CD4-positive, alpha-beta T cell treated with Interleukin-4 for 1 hour (primary cell): ENCODE measurements around the gene TLL2.

Experiments used
- DNase-seq, 2 donors: peaks; one replicate each; pipeline ENCODE4 v3.0.0-alpha.2; 2020 to 2022

TLL2 gene

DNA sequence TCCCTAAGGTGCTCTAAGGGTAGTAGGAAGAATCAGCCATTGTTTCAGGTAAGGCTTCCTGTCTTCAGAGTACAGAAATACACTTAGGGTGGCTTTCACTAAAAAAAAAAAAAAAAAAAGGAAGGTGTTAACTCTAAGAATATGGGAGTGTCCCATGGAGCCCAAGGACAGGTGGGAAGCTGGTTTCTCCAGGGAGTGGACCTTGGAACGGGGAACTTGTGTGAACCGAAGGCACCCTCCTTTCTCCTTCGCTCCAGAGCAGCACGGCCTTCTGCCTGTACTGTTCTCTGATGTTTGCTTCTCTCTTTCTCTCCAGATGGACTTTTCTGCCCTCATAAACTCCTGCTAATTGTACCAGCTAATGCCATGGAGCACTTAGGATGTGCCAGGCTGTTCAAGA lies 161.1 kb downstream of the TLL2 start:
- DNase-seq = no peak

DNA sequence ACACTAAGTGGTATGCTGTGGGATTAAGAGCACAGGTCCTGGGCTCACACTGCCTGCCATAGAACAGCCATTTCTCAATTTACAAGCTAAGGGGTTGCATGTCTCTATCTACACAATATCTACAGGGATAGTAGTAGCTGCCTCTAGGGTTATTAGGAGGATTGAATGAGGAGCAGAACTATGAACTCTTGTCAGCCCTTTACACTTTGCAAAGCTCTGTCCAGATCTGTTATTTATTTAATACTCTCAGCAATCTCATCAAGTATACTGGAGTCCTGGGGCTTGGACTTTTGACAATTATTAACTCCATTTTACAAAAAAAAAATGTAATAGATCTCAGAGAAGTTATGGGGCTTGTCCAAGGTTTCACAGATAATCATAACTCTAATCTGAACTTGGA lies 161.7 kb downstream of the TLL2 start:
- no peak for DNase-seq

DNA sequence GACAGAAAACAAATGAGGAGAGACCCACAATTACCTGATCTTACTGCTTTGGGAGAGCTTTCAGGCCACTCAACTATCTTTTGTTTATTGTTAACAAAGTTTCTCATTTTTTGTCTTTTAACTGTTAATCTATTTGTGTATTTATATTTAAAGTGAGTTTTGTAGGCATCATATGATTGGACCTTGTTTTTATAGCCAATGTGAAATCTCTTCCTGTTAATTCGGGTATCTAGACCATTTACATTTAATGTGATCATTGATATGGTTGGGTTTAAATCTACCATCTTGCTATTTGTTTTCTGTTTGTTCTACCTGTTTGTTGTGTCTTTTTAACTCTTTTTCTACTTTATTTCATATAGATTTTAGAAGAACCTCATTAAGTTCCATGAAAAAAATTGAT lies 167.4 kb downstream of the TLL2 start:
- DNase-seq = no peak

DNA sequence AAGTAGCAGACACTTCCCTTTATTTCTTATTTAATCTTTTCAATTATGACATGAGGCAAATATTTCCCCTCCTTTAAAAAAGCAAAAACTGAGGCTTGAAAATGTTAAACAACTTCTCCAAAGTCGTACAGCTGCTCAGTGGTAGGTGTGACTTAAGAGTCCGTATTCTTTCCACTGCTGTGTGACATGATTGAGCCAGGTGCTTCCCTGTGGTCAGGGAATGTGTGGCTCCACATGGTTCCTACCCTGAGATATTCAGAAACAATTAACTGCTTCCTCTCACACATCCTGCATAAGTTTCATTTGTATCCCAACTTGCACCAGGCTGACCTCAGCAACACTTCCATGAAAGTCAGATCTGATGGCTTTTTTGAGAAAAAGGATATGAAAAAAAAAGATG lies 168.5 kb downstream of the TLL2 start:
- no peak for DNase-seq

DNA sequence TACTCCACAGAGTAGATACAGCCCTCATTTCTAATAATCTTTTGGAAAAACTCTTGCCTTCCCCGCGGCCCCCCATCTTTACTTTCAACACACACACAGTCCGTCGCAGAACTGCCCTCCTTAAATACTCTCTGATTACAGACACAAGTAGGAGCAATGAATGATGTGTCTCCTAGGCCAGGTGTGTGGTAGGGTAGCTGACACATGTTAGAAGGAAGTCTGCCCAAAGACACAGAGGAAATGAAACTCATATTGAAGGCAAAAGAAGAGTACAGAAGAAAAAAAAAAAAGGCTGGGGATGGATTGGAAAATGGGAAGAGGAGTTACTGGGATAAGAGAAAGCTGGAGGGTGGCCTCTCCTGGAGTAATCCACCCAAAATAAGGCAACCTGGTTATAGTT lies 169.5 kb downstream of the TLL2 start:
- no peak for DNase-seq

DNA sequence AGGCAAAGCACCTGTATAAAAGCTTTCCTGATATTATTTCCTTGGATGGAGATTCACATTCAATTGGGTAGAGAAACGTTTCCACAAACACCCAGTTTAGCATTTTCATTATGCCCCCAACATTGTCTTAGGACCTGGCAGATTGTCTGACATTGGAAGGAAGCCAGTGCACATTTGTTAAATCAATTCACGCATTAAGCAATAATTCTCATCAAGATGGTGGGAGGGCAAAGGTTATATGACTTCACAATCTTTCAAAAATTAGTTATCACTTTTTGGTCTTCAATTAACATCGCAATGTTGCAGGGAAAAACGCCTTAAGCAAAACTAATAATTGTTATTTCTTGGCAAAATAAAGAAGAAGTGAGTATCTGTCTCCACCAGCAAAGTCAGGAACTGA lies 171.3 kb downstream of the TLL2 start:
- DNase-seq = no peak

DNA sequence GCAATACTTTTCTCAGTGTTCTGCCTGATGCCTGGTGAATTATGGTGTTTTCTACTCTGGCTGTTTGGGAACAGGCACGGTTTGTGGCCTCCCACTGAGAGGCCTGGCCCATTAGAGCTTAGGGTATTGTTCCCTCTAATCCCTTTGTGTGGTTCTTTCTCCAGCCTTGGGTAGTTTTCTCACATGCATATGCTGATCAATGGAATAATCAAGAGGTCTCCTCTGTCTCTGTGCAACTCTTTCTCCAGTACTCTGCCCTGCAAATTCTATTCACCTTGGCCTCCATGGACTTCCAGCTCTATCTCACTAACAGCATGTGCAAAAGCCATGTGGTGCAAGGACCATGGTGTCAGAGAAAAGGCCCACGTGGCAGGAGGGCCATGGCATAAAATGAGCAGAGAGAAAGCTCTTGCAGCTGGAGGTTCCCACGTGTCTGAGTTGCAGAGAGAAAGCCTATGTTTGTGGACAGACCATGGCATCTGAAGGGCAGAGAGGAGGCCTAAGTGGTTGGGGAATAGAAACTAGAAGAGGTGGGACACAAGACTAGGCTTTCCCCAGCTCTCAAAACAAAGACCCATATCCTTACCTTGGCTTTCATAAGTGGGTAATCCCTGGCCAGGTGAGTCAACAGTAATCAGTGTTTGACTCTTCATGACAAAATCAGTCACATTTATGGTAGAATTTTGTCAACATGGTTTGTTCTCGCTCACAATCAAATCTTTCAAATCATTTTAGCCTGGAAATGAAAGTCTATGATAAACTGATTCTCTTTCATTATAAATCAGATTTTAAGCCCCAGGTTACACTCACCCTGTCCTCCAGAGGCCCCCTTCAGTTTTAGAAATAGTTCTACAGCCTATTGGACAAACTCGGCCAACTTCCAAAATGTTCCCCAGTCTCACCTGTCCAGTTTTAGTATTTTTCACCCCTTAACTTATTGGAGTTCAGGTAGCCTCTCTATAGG lies 172.2 kb downstream of the TLL2 start:
- DNase-seq = no peak

DNA sequence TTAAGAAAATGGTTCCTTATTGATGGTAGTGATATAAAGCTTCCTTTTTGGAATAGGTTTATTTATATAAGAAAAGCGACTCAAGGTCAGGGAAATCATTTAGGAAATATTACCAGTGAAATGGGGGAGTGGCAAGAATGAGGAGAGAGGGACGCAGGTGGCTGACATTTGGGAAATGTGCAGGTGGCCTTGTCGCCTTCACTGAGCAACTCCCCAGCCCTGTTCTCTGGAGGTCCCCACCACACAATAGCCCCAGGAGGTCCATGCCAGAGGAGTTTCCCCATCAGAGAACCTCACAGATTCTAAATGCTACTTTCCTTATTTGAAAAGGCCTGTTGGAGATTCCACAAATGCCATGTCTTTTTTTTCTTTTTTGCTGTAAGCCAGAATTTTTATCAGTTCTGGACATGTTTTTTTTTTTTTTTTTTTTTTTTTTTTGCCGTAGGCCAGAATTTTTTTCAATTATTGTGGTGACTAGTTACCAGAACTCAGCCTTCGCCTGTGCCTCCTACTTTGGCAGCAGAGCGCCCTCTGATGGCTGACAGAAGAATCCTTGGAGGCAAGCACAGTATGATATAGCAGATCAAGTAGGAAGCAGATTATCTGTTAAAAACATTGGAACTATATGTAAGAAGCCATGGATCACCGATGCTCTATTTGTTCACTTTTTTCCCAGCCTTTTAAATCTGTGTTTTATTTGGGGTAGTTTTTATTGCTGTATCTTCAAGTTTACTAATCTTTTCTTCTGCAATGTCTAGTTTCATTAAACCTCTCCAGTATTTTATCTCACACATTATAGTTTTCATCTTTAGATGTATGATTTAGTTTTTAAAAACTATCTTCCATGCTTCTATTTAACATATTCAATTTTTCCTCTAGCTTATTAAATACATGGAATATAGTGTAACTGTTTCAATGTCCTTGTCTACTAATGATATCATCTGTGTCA lies 173.5 kb downstream of the TLL2 start:
- peak; percentile 52 to 64 for DNase-seq

DNA sequence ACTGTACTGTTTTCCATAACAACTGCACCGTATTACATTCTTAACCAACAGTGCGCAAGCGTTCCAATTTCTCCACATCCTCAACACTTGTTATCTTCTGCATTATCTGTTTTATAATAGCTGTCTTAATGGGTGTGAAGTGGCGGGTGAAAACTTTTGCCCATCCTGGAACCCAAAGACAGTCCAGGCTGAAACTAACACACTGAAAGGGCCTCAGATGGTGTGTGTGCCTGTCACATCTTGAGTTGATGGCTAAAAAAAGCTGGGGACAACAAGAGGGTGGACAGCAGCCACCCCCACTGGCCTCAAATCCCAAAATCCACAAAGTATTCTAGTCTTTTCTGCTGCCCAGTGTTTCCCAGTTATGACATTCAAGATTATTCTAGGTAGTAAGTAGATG lies 174.3 kb downstream of the TLL2 start:
- no peak for DNase-seq

DNA sequence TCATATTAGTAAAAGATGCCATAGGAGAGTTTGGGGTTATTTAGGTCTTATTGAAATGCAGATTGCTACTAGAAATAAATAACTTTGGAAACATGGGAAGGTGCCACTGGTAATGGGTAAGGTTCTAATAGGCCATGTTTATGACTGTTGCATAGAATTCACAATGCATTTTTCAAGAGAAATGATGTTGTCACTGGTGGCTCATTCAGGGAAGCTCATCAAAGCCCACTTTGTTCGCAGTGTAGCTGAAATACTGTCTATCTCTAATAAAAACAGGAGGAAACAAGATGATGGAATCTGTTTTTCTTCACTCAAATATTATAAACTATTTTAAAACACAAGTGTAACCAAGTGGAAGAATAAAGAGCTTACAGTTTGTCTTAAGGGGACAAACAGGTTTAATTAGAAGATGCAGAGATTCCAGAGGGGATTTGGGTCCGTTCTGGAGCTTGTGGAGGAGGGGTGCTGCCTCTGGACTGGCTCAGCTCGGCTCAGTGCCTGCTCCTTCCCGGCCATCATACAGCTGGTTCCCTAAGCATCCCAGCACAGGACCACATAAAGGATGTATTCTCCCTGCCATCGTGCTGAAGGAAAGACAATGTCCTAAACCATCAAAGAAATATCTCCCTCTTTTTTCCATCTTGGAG lies 175.3 kb downstream of the TLL2 start:
- no peak for DNase-seq

DNA sequence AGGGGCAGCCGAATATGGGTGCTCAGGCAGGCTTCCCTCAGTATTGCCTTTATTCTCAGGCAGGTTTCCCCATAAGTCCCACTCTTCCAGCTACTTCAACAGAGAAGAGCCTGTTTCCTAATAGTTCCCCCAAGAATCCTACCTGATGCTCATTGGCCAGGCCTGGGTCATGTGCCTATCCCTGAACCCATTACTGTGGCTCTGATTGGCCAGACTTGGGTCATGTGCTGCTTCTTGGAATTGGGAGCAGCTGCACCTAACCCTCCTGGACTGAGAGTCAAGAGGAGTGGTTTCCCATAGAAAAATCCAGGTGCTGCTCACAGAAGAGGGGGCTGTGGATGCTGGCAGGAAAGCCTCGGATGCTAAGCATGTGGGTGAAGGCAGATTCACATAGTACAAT lies 176.6 kb downstream of the TLL2 start:
- no peak for DNase-seq

DNA sequence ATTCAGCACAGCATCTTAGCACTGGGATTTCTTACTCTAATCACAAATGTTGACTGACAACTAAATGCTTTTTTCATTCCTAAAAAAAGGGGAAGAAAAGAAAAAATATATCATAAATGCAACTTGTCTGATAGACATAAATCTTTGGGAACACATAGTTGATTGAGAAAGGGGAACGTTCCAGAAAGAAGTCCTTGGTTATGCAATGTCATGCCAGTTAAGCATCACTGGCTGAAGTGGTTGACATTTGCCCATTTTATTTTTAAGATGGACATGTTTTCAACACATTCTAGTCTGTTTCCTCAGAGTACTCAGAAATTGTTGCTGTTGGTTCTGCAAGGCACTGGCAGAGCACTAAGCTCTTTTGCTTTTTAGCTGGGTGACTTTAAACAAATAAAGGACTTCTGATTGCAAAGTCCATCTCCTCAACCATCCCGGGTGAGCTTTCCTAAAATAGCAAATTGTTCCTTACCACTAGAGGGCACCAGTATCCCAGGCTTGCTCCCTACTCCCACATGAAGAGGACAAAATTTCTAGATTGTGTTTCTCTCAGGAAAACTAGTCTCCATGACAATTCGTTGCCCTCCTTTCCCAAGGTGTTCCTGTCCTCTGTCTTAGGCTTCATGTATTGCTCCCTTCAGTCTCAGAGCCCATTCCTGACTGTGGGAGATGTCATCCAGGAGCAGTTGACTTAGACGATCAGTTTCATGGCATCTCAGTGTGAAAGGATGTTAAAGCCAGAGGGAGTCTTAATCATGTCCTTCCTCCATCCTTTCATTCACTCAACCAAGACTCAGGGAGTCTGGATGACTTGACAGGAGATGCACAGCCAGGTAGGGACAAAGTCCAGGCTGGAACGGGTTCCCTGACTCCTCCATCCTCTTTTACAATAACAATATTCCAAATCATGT lies 178.9 kb downstream of the TLL2 start:
- DNase-seq = peak in 1 of 2 donors; percentile 10

DNA sequence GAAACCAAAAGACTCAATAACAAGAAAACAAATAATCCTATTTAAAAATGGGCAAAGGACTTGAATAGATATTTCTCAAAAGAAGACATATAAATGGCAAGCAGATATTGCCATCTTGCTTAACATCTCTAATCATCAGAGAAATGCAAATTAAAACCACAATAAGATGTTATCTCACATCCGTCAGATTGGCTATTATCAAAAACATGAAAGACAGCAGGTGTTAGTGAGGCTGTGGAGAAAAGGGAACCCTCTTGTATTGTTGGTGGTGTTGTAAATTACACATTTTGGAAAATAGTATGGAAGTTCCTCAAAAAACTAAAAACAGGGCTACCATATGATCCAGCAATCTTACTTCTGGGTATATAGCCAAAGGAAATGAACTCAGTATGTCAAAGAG lies 180.6 kb downstream of the TLL2 start:
- DNase-seq = peak in 1 of 2 donors; percentile 33

DNA sequence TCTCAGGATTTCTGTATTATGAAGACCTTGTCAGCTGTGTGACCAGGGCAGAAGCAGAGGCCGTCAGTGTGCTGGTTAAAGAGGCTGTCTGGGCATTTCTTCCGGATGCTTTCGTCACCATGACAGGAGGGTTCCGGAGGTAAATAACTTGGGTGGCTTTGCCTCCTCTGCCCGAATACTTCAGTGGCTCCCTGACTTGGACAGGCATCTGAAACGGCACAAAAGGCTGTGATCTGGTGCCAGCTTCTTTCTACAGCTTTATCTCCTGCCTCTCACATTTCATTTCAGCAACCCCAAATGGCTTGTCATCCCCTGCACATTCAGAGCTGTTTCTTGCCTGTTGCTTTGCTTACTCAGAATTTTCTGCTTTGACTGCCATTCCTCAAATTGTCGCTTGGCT lies 186.3 kb downstream of the TLL2 start:
- DNase-seq = no peak

DNA sequence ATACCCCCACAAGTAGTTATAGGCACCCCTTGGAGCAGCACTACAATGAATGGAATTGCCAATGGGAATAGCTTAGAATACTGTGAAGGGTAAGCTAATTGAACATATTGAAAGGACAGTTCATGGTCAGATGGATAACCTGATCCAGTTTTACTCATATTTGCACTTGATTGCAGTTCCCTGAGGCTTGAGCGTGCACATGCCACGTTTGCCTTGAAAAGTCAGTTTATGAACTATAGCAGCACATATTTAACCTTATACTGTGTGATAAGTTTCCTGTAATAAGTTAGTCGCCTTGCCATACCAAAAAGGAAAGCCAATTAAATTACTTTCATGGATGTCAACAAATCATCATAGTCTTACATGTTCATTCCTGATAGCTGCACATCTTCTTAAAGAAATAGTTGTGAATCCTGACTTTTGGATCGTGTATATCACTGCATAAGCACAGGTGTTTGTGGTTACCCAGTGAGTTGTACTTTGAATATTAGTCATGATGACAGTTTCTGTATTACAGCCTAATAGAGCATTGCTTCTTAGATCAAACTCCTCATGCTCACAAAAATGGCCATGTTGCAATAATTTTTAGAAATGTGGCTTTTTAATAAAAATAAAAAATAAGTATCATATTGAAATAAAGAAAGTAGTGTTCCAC lies 187.9 kb downstream of the TLL2 start:
- DNase-seq = no peak

DNA sequence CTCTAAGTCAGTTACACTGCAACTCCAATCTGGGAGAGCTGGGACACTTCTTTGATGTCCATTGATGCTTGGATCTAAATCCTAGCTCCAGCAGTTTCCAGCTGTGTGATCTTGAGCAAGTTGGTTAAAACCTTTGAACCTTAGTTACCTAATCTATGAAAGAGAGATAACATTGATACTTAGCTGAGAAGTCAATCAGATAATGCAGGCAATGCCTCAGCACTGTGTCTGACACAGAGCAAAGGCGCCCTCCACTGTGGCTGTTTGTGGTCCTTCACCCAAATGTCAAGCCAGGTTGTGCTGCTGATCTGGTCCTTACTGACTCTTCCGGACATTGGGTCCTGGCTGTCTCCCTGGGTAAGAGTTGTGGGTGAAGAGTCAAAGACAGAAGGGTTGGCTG lies 189.3 kb downstream of the TLL2 start:
- DNase-seq = no peak

DNA sequence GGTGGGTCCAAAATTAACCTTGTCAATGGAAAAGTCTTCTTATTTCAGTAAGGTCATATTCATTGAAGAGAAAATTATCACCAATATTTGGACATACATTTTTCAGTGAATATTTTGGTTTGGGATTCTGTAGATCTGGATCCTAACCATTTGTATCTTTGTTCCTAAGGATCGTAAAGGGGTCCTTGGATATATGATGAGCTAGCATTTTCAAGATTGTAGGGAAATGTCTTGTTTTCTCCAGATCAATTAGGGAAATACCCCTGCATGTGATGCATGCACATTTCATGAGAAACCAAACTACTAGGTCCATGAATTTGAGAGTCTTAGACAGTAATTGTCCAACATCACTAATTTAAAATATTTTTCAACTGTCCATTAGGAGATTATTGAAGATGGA lies 191.5 kb downstream of the TLL2 start:
- no peak for DNase-seq

DNA sequence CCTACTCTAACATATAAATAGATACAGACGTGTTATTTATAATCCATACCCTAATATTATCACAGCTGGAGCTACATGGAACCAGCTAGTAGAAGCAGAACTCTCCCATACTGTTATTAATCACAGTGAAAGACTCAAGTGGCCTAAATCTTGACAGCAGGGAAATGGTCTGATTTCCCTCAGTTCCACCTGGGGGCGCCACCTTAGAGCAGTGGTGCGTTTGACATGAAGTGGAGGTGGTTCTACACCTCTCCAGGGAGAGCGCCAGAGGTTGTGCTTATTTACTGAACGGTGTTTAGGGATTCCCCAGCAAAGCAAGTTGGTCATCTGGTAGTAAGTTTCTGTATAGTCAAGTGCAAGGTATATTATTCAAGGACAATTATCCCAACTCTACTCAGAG lies 191.9 kb downstream of the TLL2 start:
- DNase-seq = no peak

DNA sequence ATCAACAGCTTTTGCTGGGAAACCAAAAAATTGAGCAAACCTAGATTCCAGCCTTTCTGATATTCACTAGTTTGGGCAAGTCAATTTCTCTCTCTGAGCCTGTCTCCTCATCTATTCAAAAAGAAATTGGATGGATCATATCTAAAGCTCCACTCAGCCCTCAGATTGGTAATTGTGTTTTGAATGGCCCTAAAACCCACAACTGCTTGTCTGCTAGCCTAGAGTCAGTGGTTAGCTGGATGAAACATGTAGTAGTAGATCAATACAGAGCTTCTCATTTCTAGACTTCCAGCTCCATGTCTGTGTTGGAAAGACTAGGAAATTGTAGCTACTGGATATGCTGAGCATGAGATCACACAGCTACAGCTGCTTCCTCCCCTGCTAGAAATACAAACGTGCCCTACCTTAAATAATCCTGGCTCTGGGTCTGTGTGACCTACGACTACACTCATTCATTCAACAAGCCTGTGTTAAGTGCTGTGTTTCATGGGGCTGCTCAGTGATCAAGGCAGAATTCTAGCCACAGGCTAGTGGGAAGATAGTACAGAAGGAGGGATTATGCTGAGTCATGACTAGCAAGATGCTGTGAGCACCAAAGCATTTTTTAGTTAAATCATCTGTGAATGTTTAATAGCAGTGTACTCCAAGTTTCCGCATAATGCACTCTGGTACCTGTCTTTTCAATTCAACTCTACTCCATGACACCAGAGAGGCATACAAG lies 193.8 kb downstream of the TLL2 start:
- no peak for DNase-seq

DNA sequence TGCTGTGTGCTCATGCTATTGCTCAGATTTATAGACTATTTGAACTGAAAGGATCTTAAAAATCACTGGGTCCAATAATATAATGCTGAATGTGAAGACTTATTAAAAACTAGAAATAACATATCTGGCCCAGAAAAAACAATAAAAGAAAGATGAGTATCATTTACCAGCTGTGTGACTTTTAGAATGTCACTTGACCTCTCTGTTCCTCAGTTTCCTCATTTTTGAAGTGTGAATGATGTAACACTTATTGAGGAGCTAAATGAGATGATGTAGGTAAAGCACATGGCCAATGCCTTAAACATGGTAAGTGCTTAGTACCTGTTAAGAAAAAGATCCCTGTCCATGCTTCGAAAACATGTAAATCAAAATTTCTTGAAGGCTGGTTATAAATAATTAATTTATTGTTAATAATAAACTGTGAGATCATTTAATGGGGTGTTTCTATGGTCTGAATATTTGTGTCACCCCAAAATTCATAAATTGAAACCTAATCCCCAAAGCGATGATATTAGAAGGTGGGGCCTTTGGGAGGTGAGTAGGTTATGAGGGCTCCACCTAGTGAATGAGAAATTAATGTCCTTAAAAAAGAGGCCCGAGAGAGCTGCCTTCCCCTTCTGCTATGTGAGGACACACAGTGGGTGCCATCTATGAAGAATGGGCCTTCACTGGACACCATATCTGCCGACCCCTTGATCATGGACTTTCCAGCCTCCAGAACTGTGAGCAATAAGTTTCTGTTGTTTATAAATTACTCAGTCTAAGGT lies 196.5 kb downstream of the TLL2 start:
- no peak for DNase-seq
